ENCODE results near the gene RPS18.

GRCh38 chr6:33248643-33248931 is 23.3 kb upstream of the RPS18 start:
- TF ChIP-seq, protein P1, sequence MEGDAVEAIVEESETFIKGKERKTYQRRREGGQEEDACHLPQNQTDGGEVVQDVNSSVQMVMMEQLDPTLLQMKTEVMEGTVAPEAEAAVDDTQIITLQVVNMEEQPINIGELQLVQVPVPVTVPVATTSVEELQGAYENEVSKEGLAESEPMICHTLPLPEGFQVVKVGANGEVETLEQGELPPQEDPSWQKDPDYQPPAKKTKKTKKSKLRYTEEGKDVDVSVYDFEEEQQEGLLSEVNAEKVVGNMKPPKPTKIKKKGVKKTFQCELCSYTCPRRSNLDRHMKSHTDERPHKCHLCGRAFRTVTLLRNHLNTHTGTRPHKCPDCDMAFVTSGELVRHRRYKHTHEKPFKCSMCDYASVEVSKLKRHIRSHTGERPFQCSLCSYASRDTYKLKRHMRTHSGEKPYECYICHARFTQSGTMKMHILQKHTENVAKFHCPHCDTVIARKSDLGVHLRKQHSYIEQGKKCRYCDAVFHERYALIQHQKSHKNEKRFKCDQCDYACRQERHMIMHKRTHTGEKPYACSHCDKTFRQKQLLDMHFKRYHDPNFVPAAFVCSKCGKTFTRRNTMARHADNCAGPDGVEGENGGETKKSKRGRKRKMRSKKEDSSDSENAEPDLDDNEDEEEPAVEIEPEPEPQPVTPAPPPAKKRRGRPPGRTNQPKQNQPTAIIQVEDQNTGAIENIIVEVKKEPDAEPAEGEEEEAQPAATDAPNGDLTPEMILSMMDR (IDR thresholded peaks at IDR 0.05; ENCODE audit: insufficient read depth, low read length) = no peak
- TF ChIP-seq POLR2AphosphoS5 (IDR thresholded peaks at IDR 0.05; ENCODE audit: low read depth) (no peak), GABPA (IDR thresholded peaks at IDR 0.05; ENCODE audit: low read depth) (no peak), SPI1 (IDR thresholded peaks at IDR 0.05; ENCODE audit: borderline replicate concordance, low read depth) (no peak), REST (IDR thresholded peaks at IDR 0.05; ENCODE audit: insufficient replicate concordance, low read depth) (no peak)
